Right forelimb (tissue), 1 donor: ENCODE results near the gene TNFRSF19.
"Not testable (repeated sequence)": the region's sequence is repeated elsewhere in the genome, so short reads cannot be mapped to it uniquely, and the experiment has no call there.

Source experiments
- DNase-seq: peaks from one replicate; pipeline ENCODE4 v3.0.0-alpha.2; 2018

TNFRSF19 gene

GRCh38 chr13:23571431-23571830, 1.2 kb downstream of the TNFRSF19 start:
- DNase-seq, result no peak

DNA sequence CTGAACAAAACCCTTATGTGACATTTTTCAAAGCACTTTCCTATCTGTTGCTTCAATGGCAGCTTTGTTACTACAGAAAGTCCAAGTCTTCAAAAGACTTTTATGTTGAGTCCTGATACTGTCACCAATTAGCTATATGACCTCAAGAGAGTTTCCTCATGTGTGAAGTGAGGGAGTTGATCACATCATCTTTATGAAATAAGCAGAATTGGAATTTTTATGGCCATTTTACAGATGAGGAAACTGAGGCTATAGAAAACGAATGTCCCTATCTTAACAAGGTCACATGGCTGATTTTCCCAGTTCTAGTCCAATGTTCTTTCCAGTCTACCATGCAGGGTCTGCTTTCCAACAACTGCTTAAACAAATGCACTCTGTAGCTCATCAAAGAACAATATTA, 2.6 kb downstream of the TNFRSF19 start:
- no peak for DNase-seq

GRCh38 chr13:23574421-23575145, 4.4 kb downstream of the TNFRSF19 start:
- no peak for DNase-seq

GRCh38 chr13:23575632-23576031, 5.4 kb downstream of the TNFRSF19 start:
- DNase-seq, result no peak

DNA sequence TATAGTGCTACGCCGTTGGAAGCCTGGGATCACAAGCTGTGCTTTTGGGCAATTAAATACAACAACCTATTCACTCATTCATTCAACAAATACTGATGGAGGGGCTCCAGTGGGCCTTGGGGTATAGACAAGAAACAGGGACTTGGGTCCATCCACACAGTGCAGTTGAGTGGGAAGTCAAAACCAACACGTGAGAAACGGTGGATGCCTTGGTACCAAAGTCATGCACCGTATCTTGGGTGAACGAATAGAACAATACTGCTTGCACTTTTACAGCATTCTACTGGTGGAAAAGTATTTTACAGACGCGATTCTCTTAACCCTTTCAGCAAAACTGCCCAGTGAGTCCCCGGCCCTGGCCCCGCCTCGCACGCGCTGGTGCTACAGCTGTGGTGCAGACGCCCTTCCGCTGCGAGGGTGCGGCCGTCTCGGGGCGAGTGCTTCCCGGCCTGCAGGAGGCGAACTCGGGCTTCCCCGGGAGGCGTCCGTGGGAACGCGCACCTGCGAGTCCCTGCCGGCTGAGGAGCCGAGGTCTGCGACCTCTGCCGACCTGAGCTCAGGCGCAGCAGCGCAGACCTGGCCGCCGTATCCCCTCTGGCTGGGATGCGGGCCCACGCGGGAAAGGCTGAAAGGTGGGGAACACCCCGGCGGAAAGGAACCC, 8.3 kb downstream of the TNFRSF19 start:
- DNase-seq, result peak; percentile 82

DNA sequence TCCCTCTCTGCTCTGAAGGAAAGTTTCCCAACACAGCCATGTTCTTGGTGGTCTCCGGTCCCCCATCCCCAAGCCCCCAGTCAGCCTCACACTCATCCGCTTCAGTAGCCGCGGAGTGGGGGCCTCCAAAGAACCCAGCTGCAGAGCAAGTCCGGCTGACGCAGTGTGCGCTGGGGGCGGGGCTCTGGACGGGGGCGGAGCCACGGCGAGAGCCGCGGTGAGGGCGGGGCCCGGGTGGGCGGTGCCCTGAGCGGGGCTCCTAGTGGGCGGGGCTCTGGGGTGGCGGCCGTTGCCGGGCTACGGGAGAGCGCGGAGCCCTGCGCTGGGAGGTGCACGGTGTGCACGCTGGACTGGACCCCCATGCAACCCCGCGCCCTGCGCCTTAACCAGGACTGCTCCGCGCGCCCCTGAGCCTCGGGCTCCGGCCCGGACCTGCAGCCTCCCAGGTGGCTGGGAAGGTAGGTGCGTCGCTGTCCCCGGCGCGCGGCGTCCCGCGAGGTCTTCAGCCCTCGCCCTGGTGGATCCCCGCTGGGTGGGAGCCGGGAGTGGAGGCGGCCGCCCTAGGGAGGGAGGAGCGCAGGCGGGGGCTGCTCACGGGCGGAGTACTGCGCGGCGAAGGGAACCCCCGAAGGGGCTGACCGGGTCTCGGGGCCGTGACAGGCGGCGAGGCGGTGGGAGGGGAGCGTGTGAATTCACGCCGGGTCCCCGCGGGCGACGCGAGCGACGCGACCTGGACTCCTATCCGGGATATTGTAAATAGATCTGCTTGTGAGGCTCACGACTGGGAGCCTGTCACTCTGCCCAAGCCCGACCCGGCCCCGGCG, 9.1 kb downstream of the TNFRSF19 start:
- peak; percentile 95 for DNase-seq

- no peak for DNase-seq
Observed at GRCh38 chr13:23579896-23580683, 9.9 kb downstream of the TNFRSF19 start.

- DNase-seq, result no peak
Observed at GRCh38 chr13:23580684-23581060, 10.5 kb downstream of the TNFRSF19 start.

DNA sequence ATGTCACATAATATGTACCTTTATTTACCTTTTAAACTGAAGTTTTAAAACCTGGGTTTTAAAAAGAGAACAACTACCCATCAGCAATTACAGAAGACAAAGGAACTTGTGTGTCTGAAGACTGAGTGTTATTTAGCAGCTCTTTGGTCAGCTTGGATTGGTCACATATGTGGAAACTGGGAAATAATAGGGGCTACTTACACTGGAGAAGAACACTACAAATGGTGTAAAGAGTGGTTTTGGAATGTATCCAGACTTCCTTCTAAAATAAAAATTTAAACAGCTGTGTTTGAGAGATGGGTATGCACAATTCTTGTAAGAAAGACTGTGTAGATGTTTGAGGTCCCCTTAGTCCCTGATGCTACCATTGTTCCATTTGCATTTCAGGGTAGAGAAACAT, 13.3 kb downstream of the TNFRSF19 start:
- no peak for DNase-seq

DNA sequence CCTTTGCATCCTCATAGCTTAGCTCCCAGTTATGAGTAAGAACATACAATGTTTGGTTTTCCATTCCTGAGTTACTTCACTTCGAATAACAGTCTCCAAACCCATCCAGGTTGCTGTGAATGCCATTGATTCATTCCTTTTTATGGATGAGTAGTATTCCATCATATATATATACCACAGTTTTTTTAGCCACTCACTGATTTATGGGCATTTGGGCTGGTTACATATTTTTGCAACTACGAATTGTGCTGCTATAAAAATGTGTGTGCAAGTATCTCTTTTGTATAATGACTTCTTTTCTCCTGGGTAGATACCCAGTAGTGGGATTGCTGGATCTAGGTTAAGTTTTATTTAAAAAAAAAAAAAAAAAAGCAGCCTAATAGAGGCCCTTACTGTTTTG, 14.1 kb downstream of the TNFRSF19 start:
- DNase-seq, result no peak

DNA sequence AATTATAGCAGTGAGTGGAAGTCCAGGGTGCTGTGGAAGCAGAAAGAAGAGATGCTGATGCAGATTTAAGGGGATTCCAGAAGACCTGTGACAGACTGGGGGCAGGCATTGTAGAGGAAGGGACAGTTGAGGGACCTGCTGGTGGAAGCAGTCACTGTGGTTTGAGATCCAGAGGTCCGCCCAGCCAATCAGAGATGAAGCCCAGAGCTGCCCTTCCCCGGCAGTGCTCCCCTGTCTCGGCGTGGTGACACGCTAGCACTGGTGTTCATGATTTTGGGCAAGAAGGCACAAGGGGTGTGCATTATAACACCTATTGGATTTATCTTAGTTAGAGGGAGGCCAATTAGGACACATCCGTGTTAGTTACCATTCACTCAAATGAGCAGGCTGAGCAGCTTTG, 16.1 kb downstream of the TNFRSF19 start:
- no peak for DNase-seq

DNA sequence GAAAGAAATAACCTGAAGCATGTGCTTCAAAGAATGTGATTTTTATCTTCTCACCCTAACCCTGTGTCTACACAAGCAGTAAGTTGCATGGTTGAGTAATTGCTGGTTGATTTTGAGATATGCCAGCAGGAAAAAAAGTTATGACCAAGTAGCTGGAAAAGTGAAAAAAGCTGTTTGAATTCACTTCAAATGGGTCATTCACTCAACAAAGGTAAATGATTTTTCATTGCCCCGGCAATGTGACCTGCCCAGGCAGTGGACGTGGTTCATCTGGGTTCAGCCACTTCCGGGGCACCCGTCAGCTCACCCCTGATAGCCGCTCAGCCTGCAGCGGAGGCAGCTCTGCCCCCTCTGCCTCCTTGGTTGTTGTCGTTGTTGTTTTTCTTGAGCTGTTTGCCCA, 18.5 kb downstream of the TNFRSF19 start:
- no peak for DNase-seq

DNA sequence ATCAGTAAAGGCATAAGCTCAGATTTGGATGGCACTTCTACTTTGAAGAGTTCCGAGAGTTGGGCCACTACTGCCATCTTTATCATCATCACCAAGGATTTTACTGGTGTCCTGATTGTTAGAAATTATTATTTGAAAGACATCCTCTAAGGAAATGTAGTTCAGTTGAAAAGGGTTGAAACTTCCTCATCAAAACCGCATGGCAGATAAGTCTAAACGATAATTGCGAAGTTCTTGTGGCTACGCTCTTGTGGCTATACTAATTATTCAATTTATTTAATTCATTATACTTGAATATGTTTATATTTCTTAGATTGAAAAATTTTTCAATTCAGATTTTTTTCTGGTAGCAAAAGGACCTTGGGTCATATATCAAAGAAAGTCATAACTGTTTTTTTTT, 22.4 kb downstream of the TNFRSF19 start:
- no peak for DNase-seq

- DNase-seq, result no peak
Observed at GRCh38 chr13:23593148-23593547, 22.9 kb downstream of the TNFRSF19 start.

- DNase-seq, result not testable (repeated sequence)
Observed at GRCh38 chr13:23594290-23594689, 24.1 kb downstream of the TNFRSF19 start.

- DNase-seq, result no peak
Observed at GRCh38 chr13:23598369-23598768, 28.2 kb downstream of the TNFRSF19 start.

GRCh38 chr13:23599083-23599925, 29.1 kb downstream of the TNFRSF19 start:
- DNase-seq, result no peak

DNA sequence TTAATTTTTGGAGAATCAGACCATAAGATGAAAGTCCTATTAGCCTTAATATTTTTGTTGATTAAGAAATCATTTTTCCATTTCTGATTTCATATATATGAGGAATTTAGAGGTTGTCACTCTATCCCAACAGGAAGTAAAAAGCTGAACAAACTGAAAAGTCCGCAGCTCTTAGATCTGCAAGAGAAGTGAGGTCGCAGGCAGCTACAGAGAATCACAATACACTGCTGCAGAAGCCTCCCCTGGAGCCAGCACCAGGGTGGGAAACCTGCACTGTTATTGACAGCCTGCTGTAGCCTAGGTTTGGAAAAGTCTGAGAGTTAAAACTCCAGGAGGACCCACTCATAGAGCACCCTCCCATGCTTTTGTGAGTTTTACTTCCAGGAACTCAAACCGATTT, 29.9 kb downstream of the TNFRSF19 start:
- DNase-seq, result no peak

DNA sequence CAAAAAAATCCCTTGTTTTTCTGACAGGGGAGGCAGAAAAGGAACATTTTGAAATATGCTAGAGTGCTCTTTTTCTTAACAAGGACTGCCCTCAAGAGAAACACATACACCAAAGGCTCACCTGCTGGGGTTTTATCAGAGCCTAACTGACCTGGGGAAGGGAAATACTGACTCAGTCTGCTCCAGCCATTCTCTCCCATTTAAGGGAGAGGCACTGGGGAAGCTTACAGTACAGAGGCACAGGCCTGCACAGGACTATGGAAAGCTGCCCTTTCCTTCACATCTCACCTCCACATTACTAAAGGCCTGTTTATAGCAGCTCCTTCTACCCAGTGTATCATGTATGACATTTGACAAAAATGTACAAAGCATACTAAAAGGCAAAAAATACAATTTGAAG, 30.3 kb downstream of the TNFRSF19 start:
- DNase-seq, result no peak

GRCh38 chr13:23605831-23606230, 35.6 kb downstream of the TNFRSF19 start:
- DNase-seq, result no peak

DNA sequence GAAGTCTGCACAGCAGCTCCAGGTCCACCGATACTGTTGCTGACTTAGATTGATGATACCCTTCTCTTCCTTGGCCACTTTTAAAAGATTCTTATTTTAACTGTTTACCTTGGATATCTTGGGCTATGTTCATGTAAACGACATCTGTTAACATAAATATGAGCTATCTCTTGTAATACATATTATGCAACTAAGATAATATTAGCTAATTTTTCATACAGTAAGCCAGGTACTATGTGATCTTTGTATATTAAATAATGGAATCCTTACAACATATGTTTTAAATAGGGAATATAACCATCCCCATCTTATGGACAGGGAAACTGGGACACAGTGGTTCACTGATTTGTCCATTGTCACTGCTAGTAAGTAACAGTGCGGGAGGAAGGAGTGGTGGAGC, 37.9 kb downstream of the TNFRSF19 start:
- no peak for DNase-seq
